NCI-H2029 treated with DMSO at 0.1 percent for 48 hours (cell line): Measurements from ENCODE around the gene LIN52.

Experiments used
- DNase-seq: peaks from one replicate; lab custom pipeline; 2025; lab: John Stamatoyannopoulos, UW

Gene LIN52

GRCh38 chr14:74084277-74085046, at the start of gene LIN52, which contains the start of gene ALDH6A1:
Gene LIN52, plus strand, starts transcription at chr14:74084956. Its CDS starts 19 bp downstream, at chr14:74084975.
Gene ALDH6A1, minus strand, starts transcription at chr14:74084453. Its CDS starts 59 bp downstream, at chr14:74084394.
- peak; percentile 98 for DNase-seq

- no peak for DNase-seq
These were observed 49.2 kb upstream of the LIN52 start for GRCh38 chr14:74035556-74035955.

- DNase-seq: peak; percentile 12
These were observed 46.5 kb upstream of the LIN52 start for GRCh38 chr14:74038020-74038859.

GRCh38 chr14:74042296-74042695, 42.5 kb upstream of the LIN52 start:
- DNase-seq: no peak

- no peak for DNase-seq
These were observed 39.2 kb upstream of the LIN52 start for GRCh38 chr14:74045522-74045921.

GRCh38 chr14:74048281-74048680, 36.5 kb upstream of the LIN52 start:
- DNase-seq: no peak

- DNase-seq: no peak
These were observed 34.8 kb upstream of the LIN52 start for GRCh38 chr14:74049876-74050495.

GRCh38 chr14:74062809-74063150, 22.0 kb upstream of the LIN52 start:
- DNase-seq: no peak

GRCh38 chr14:74064426-74064825, 20.3 kb upstream of the LIN52 start:
- DNase-seq: no peak

GRCh38 chr14:74064883-74065282, 19.9 kb upstream of the LIN52 start:
- DNase-seq: no peak

GRCh38 chr14:74065746-74066575, 18.8 kb upstream of the LIN52 start:
- DNase-seq: no peak

- DNase-seq: no peak
These were observed 7.4 kb upstream of the LIN52 start for GRCh38 chr14:74077401-74077800.

- DNase-seq: no peak
These were observed 3.8 kb upstream of the LIN52 start for GRCh38 chr14:74080820-74081460.

GRCh38 chr14:74081491-74081890, 3.3 kb upstream of the LIN52 start:
- no peak for DNase-seq

GRCh38 chr14:74083161-74083560, 1.6 kb upstream of the LIN52 start:
- DNase-seq: no peak

GRCh38 chr14:74083784-74084276, 926 bp upstream of the LIN52 start:
- DNase-seq: no peak

- no peak for DNase-seq
These were observed 386 bp downstream of the LIN52 start for GRCh38 chr14:74085047-74085637.

GRCh38 chr14:74085828-74086227, 1.1 kb downstream of the LIN52 start:
- DNase-seq: no peak

GRCh38 chr14:74089251-74090020, 4.7 kb downstream of the LIN52 start:
- no peak for DNase-seq

- no peak for DNase-seq
These were observed 20.6 kb downstream of the LIN52 start for GRCh38 chr14:74105381-74105780.
